Astrocyte of the cerebellum (primary cell): Measurements from ENCODE around the gene NOXO1.

ENCODE experiments used
- DNase-seq: peaks from one replicate; pipeline ENCODE4 v3.0.0-alpha.2; 2011; ENCODE audit warnings: low read depth
- H3K4me3 ChIP-seq: 2 replicates; pipeline ENCODE4 v1.5.1; 2011; ENCODE audit warnings: mild to moderate bottlenecking, low read depth, low read length, moderate library complexity
- CTCF ChIP-seq: IDR thresholded peaks from 2 replicates; pipeline ENCODE4 v1.5.1; 2012; ENCODE audit warnings: low read length, low read depth, moderate library complexity, mild to moderate bottlenecking; ENCODE audit errors: missing control alignments
- in situ Hi-C: cut with HindIII; loops from 2 replicates; pipeline ENCODE4 v1.10.0; 2017; ENCODE audit warnings: low sequenced_read_pairs

NOXO1 gene

GRCh38 chr16:1981398-1981836 lies at the start of gene NOXO1:
TSS of gene NOXO1 (minus strand) at chr16:1981469. CDS start at chr16:1981179, 290 bp downstream.
- in situ Hi-C loops, result loop anchor here (5.0 kb wide), 1 partner anchor 56 kb away; no protein-coding TSS in a partner anchor
- H3K4me3 ChIP-seq, result no peak within 1 kb of the TSS
- TF ChIP-seq CTCF, result no peak
- no peak for DNase-seq

DNA sequence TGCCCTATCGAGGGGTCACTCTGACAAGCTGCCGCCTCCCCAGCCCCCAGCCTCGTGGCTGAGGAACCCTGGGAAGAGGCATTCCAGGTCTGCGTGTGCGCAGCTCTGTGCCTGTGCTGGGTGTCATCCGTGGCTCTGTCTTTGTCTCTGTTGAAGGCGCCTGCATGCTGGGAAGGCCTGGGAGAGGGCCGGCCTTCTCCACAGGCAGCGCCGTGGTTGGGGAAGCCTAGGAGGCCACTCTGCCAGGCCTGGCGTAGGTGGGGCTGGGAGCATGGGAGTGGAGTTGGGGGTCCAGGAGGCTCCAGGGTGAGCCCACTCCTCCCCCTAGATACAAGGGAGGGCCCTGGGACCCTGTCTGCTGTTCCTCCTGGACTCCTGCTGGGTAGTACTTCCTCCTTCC lies 48.8 kb upstream of the NOXO1 start:
- H3K4me3 ChIP-seq, result no peak overlapping the region
- no peak for TF ChIP-seq CTCF
- DNase-seq, result no peak
- in situ Hi-C loops, result loop anchor here (10.0 kb wide), 1 partner anchor 135 kb away; no protein-coding TSS in a partner anchor

DNA sequence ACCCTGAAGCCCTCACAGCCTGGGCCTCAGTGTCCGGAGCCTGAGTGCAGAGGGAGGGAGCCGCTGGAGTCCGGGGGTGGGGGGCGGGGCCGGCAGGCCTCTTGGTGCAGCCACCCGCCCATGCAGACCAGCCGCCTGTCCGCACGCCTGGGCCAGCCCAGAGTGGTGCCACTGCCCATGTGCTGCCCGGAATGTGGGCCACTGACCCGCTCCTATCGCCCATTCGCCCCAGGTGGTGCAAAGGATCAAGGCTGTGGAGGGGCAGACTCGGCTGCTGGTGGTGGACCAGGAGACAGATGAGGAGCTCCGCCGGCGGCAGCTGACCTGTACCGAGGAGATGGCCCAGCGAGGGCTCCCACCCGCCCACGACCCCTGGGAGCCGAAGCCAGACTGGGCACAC lies 48.1 kb upstream of the NOXO1 start:
- no peak overlapping the region for H3K4me3 ChIP-seq
- in situ Hi-C loops, result no loop called here
- TF ChIP-seq CTCF, result no peak
- DNase-seq, result no peak

DNA sequence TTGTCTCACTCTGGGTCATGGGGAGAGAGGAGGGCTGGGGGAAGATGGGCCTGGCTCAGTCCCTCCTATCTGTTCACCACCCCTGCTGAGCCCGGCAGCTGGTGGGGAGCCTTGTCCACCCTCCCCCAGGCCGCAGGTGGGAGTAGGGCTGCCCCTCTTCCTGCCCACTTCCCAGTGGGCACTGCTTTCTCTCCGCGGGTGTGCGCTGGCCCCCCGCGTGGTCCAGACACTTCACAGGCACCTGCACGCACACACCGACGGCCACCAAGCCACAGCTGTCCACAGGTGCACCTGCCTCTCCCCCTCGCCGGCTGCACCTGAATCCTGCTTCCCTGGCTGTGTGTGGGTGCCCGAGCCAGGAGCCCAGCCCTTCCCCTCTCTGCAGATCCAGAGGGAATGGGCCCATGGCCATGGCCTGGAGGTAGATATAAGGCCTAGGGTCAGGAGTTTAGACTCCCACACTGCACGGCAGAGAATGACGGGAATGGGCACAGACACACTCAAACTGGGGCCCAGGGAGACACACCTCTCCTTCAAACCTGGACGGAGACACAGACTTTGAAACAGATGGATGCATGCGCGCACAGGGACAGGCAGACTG lies 47.5 kb upstream of the NOXO1 start:
- no peak for DNase-seq
- H3K4me3 ChIP-seq, result no peak overlapping the region
- in situ Hi-C loops, result no loop called here
- no peak for TF ChIP-seq CTCF

DNA sequence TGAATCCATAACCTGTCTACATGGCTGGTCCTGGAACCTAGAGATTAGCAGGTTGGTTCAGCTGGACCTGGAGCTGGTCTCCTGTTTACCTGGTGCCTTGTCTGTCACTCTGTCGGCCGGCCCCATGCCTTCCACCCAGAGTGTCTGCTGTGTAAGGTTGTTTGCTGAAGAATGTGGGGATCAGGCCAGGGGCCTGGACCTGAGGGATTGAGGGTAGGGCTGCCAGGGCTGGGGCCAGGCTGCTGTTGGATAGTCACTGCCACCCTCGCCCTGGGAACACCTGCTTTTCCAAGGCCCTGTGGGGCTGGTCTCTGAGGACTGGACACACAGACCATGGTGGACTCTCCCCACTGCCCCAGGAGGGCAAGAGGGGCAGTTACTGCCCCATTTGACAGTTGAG lies 46.9 kb upstream of the NOXO1 start:
- in situ Hi-C loops, result no loop called here
- no peak for TF ChIP-seq CTCF
- DNase-seq, result no peak
- H3K4me3 ChIP-seq, result peak overlapping the region; percentile 50

DNA sequence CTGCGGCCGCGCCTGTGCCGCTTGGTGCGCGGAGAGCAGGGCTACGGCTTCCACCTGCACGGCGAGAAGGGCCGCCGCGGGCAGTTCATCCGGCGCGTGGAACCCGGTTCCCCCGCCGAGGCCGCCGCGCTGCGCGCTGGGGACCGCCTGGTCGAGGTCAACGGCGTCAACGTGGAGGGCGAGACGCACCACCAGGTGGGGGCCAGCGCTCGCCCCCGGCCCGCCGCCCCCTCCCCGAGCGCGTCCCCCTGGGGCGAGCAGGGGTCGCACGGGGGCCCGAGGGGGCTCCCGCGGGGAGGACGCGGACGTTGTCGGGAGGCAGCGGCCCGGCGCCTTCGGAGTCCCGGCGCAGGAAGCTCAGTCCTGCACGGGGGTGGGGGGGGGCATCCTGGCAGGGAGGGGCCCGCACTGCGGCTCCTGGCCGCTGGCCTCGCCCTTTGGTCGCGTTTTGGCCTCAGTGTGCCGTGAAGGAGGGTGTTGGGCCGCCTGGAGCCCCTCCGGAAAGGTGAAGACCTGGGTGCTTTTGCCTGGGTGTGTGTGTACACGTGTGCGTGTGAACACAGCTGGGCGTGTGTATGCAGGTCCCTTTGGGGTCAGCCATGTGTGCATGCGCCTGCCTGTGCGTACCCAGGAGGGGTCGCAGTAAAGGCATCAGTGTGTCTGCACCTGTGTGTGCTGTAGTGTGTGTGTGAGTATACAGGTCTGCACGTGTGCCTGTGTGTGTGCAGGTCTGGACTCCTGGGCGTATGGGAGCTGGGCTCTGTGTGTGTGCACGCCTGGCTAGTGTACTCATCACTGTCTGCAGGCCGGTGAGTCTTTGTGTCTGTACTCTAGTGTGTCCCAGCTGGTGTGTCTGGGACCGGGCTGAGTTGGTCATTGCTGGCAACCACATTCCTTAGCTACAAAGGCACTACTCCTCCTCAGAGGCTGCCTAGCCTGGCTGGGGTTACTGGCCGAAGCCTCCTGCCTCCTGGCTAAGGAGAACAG lies 46.0 kb upstream of the NOXO1 start:
- in situ Hi-C loops, result no loop called here
- DNase-seq, result no peak
- TF ChIP-seq CTCF, result no peak
- H3K4me3 ChIP-seq, result peak overlapping the region; percentile 50
